H1 (cell line): ENCODE results near the gene KLK10. TPM values are rescaled to one million over a fixed set of nuclear protein-coding genes. Genes with fewer than 3 reads are reported as not detected.

Experiments
- CTCF ChIA-PET: fragments of 300-600 bp; sonication (Branson Sonifier 250); formaldehyde crosslinking; loops from one replicate; lab custom pipeline; 2021; ENCODE audit not compliant: partially characterized antibody; lab: Charles Lee
- POLR2A ChIA-PET: fragments of 300-600 bp; sonication (Branson Sonifier 250); formaldehyde crosslinking; loops from one replicate; lab custom pipeline; 2021; ENCODE audit warnings: inconsistent platforms; ENCODE audit not compliant: partially characterized antibody; lab: Charles Lee
- DNase-seq, 2 experiments: peaks; one replicate each; pipeline versions ENCODE4 v3.0.0 to v3.0.0-alpha.2; 2010 to 2022; ENCODE audit warnings: low spot score in 2 of 2, low read depth in 1 of 2, mixed read lengths in 1 of 2
- FAIRE-seq: peaks from 2 replicates; lab custom pipeline; 2011; peaks lifted over from hg19 to GRCh38; lab: Jason Lieb, UNC
- H2AFZ ChIP-seq: 2 replicates; pipeline ENCODE4 v1.8.1; 2012; ENCODE audit warnings: low read length, inconsistent platforms
- H2AK5ac ChIP-seq: 2 replicates; pipeline ENCODE4 v1.6.1; 2013; ENCODE audit warnings: low read depth, low read length
- H2BK120ac ChIP-seq: replicated peaks from 2 replicates; pipeline ENCODE3; 2013; ENCODE audit warnings: low read depth, low read length, inconsistent platforms
- H2BK12ac ChIP-seq: 2 replicates; pipeline ENCODE4 v1.6.1; 2013; ENCODE audit warnings: low read depth, low read length
- H2BK15ac ChIP-seq: 2 replicates; pipeline ENCODE4 v1.6.1; 2013; ENCODE audit warnings: low read length
- H2BK20ac ChIP-seq: 2 replicates; pipeline ENCODE4 v1.6.1; 2013; ENCODE audit warnings: low read length
- H2BK5ac ChIP-seq: 2 replicates; pipeline ENCODE4 v1.6.1; 2013; ENCODE audit warnings: low read depth, low read length
- H3K14ac ChIP-seq: 2 replicates; pipeline ENCODE4 v1.6.1; 2013; ENCODE audit warnings: inconsistent platforms; ENCODE audit not compliant: insufficient read length
- H3K18ac ChIP-seq: 2 replicates; pipeline ENCODE4 v1.6.1; 2013; ENCODE audit warnings: low read length; ENCODE audit errors: extremely low read depth
- H3K23ac ChIP-seq: 2 replicates; pipeline ENCODE4 v1.6.1; 2013; ENCODE audit warnings: inconsistent platforms; ENCODE audit not compliant: insufficient read length
- H3K23me2 ChIP-seq: 2 replicates; pipeline ENCODE4 v1.6.1; 2013; ENCODE audit warnings: low read depth, low read length
- H3K27ac ChIP-seq: 2 replicates; pipeline ENCODE4 v1.6.1; 2011; ENCODE audit warnings: low read depth, low read length, inconsistent platforms
- H3K27me3 ChIP-seq, 4 experiments: replicated peaks in 1 of 4; 1 replicate in 1 of 4; 2 replicates in 3 of 4; pipeline versions ENCODE4 v1.6.1 to v1.8.1; 2011 to 2013; ENCODE audit warnings: low read length in 3 of 4, mild to moderate bottlenecking in 3 of 4, inconsistent platforms in 2 of 4, mixed read lengths in 2 of 4, moderate library complexity in 1 of 4; ENCODE audit not compliant: control insufficient read depth in 3 of 4, insufficient read depth in 3 of 4; ENCODE audit errors: extremely low read depth in 1 of 4
- H3K36me3 ChIP-seq, 4 experiments: 2 replicates each; pipeline versions ENCODE4 v1.6.1 to v1.8.1; 2011 to 2013; ENCODE audit warnings: mild to moderate bottlenecking in 4 of 4, low read length in 3 of 4, moderate library complexity in 2 of 4, control low read depth in 1 of 4, inconsistent platforms in 1 of 4; ENCODE audit not compliant: insufficient read depth in 4 of 4, control insufficient read depth in 2 of 4
- H3K4ac ChIP-seq: replicated peaks from 2 replicates; pipeline ENCODE3; 2013; ENCODE audit warnings: low read length, low read depth, mixed read lengths, inconsistent platforms; ENCODE audit not compliant: insufficient read length
- H3K4me1 ChIP-seq, 4 experiments: replicated peaks in 1 of 4; 1 replicate in 1 of 4; 2 replicates in 3 of 4; pipeline versions ENCODE4 v1.6.1 to v1.8.1; 2011 to 2013; ENCODE audit warnings: low read length in 3 of 4, inconsistent platforms in 2 of 4, mixed read lengths in 1 of 4; ENCODE audit not compliant: insufficient read depth in 4 of 4, control insufficient read depth in 3 of 4
- H3K4me2 ChIP-seq, 2 experiments: 2 replicates each; pipeline versions ENCODE4 v1.6.1 to v1.8.1; 2011 to 2013; ENCODE audit warnings: low read depth in 2 of 2, low read length in 2 of 2, control low read depth in 1 of 2, inconsistent platforms in 1 of 2, mild to moderate bottlenecking in 1 of 2; ENCODE audit not compliant: insufficient read depth in 1 of 2
- H3K4me3 ChIP-seq, 4 experiments: fragments of 200-600, 300-600 bp in 1 of 4; sonication (generic), shearing (Covaris generic), sonication (Bioruptor Twin) in 1 of 4; 2 replicates each; pipeline versions ENCODE4 v1.5.1 to v1.8.1; 2011 to 2016; ENCODE audit warnings: low read length in 4 of 4, low read depth in 3 of 4, control low read depth in 2 of 4, inconsistent platforms in 2 of 4, mild to moderate bottlenecking in 2 of 4, mixed read lengths in 1 of 4, moderate library complexity in 1 of 4; ENCODE audit not compliant: insufficient read depth in 2 of 4; ENCODE audit errors: extremely low read depth in 1 of 4
- H3K56ac ChIP-seq: replicated peaks from 2 replicates; pipeline ENCODE3; 2013; ENCODE audit warnings: low read depth, mild to moderate bottlenecking, mixed read lengths, low read length, inconsistent platforms; ENCODE audit not compliant: insufficient read length
- H3K79me1 ChIP-seq: 2 replicates; pipeline ENCODE4 v1.6.1; 2013; ENCODE audit warnings: low read depth, low read length, control low read depth
- H3K79me2 ChIP-seq, 2 experiments: 2 replicates each; pipeline versions ENCODE4 v1.6.1 to v1.8.1; 2012 to 2013; ENCODE audit warnings: low read length in 2 of 2, mild to moderate bottlenecking in 2 of 2, inconsistent platforms in 1 of 2; ENCODE audit not compliant: insufficient read depth in 2 of 2, control insufficient read depth in 1 of 2
- H3K9ac ChIP-seq, 4 experiments: replicated peaks in 1 of 4; 1 replicate in 1 of 4; 2 replicates in 3 of 4; pipeline versions ENCODE4 v1.6.1 to v1.8.1; 2011 to 2013; ENCODE audit warnings: low read depth in 3 of 4, low read length in 3 of 4, control low read depth in 2 of 4, mild to moderate bottlenecking in 2 of 4, moderate library complexity in 2 of 4, inconsistent platforms in 1 of 4; ENCODE audit errors: extremely low read depth in 1 of 4
- H3K9me3 ChIP-seq, 2 experiments: 2 replicates each; pipeline versions ENCODE4 v1.6.1 to v1.8.1; 2012 to 2013; ENCODE audit warnings: mild to moderate bottlenecking in 2 of 2, moderate library complexity in 2 of 2, control low read depth in 1 of 2, inconsistent platforms in 1 of 2, low read depth in 1 of 2, low read length in 1 of 2, mixed read lengths in 1 of 2; ENCODE audit not compliant: insufficient read depth in 2 of 2
- H4K20me1 ChIP-seq, 2 experiments: replicated peaks in 1 of 2; 2 replicates each; pipeline versions ENCODE3 to v1.8.1; 2011 to 2013; ENCODE audit warnings: inconsistent platforms in 2 of 2, low read length in 2 of 2, mild to moderate bottlenecking in 1 of 2; ENCODE audit not compliant: insufficient read depth in 2 of 2, control insufficient read depth in 1 of 2
- H4K5ac ChIP-seq: 2 replicates; pipeline ENCODE4 v1.6.1; 2013; ENCODE audit warnings: low read length, low read depth, mixed read lengths, inconsistent platforms; ENCODE audit not compliant: insufficient read length
- H4K8ac ChIP-seq: 2 replicates; pipeline ENCODE4 v1.8.0; 2013; ENCODE audit warnings: mild to moderate bottlenecking, moderate library complexity, low read length, inconsistent platforms; ENCODE audit not compliant: insufficient read depth; ENCODE audit errors: extremely low read depth
- H4K91ac ChIP-seq: replicated peaks from 2 replicates; pipeline ENCODE3; 2013; ENCODE audit warnings: low read length, mixed read lengths, inconsistent platforms; ENCODE audit not compliant: insufficient read length
- CHD1 ChIP-seq: IDR thresholded peaks from 2 replicates; pipeline ENCODE4 v1.6.1; 2012; ENCODE audit warnings: low read depth, low read length, improper control_type of control experiment
- CREB1 ChIP-seq: IDR thresholded peaks from 2 replicates; pipeline ENCODE4 v1.6.1; 2012; ENCODE audit warnings: inconsistent platforms
- EZH2 ChIP-seq: fragments of 200-600 bp; sonication (generic); IDR thresholded peaks from 2 replicates; pipeline ENCODE4 v1.7.1; 2012; ENCODE audit warnings: low read depth, mild to moderate bottlenecking, moderate library complexity, low read length, inconsistent platforms; ENCODE audit not compliant: severe bottlenecking
- GTF2F1 ChIP-seq: IDR thresholded peaks from 2 replicates; pipeline ENCODE4 v1.6.1; 2012; ENCODE audit warnings: low read depth, low read length, improper control_type of control experiment, borderline replicate concordance
- HDAC2 ChIP-seq, 2 experiments: fragments of 300-600 bp in 1 of 2; sonication (generic) in 1 of 2; IDR thresholded peaks; 2 replicates each; pipeline ENCODE4 v1.6.1; 2011 to 2012; ENCODE audit warnings: low read depth in 2 of 2, low read length in 2 of 2, mild to moderate bottlenecking in 2 of 2, moderate library complexity in 2 of 2, borderline replicate concordance in 1 of 2, inconsistent platforms in 1 of 2
- KDM4A ChIP-seq: IDR thresholded peaks from one replicate; pipeline ENCODE4 v1.7.1; 2012; ENCODE audit warnings: low read depth, mild to moderate bottlenecking, moderate library complexity, low read length, inconsistent platforms; ENCODE audit not compliant: severe bottlenecking
- SIRT6 ChIP-seq: IDR thresholded peaks from one replicate; pipeline ENCODE4 v1.7.1; 2012; ENCODE audit warnings: low read length, inconsistent platforms
- SIX5 ChIP-seq: IDR thresholded peaks from 2 replicates; pipeline ENCODE4 v1.6.1; 2011; ENCODE audit warnings: mild to moderate bottlenecking, low read depth, low read length
- SP2 ChIP-seq: IDR thresholded peaks from 2 replicates; pipeline ENCODE4 v1.6.1; 2012; ENCODE audit warnings: mild to moderate bottlenecking, low read length, inconsistent platforms
- TAF1 ChIP-seq: IDR thresholded peaks from 2 replicates; pipeline ENCODE4 v1.6.1; 2011; ENCODE audit warnings: mild to moderate bottlenecking, low read depth, low read length
- TAF7 ChIP-seq: optimal IDR thresholded peaks from 2 replicates; pipeline ENCODE3; 2011; ENCODE audit warnings: low read depth, mild to moderate bottlenecking, inconsistent platforms, low read length, moderate library complexity, borderline replicate concordance
- TBP ChIP-seq: IDR thresholded peaks from 2 replicates; pipeline ENCODE4 v1.6.1; 2011; ENCODE audit warnings: low read depth, low read length, improper control_type of control experiment
- WGBS, 2 experiments: shearing (Covaris generic) in 1 of 2; methylation state at CpG; one replicate each; pipeline versions ENCODE4 v1.1.6 to v1.1.7; 2013 to 2015; ENCODE audit warnings: low lambda C conversion rate in 2 of 2, mixed read lengths in 2 of 2, inconsistent platforms in 1 of 2, low coverage in 1 of 2, missing lambda C conversion rate in 1 of 2; ENCODE audit not compliant: insufficient replicate concordance in 2 of 2, insufficient coverage in 1 of 2, insufficient read length in 1 of 2; ENCODE audit errors: extremely low coverage in 1 of 2, missing lambda C conversion rate in 1 of 2; 5-methylcytosine and 5-hydroxymethylcytosine counted together
- polyA plus RNA-seq, 7 experiments: library from polyadenylated mRNA; depleted of rRNA in 3 of 7; stranded (reverse) in 5 of 7; unstranded in 2 of 7; fragments of >200 nt in 5 of 7; fragments of 200-250 nt in 2 of 7; gene quantifications; 1 replicate in 5 of 7; 2 replicates in 1 of 7; 4 replicates in 1 of 7; pipeline versions ENCODE4 v1.2.1 to v1.2.3, GENCODE V29; 2011 to 2013; ENCODE audit warnings: missing spikeins in 2 of 7, mixed read lengths in 2 of 7
- total RNA-seq: library from RNA; stranded (reverse); fragmentation: NEBNext Ultra II Directional; extraction: Animal tissue kit (Norgen Biotek cat#: 25700); gene quantifications from 2 replicates; pipeline ENCODE4 v1.2.1, GENCODE V29; 2021

KLK10 gene
- total and polyA plus RNA-seq, 2 of the 8 experiments (the other 6 are each of a cell fraction or from before 2014, with no cell fraction given), result 4.8 to 9.7 TPM

GRCh38 chr19:51006406-51006805 lies 13.1 kb downstream of the KLK10 start:
- Histone ChIP-seq H3K4me1 (peaks cover 0 to 9% (median 2%) of the 10 kb centered on the region in 4 experiments; a peak in 4 of 7 replicates), H3K23ac (no peak overlapping the region), H3K27me3 (no peaks in the 10 kb centered on the region), H3K9ac (no peak overlapping the region), H3K27ac (no peak overlapping the region), H3K36me3 (no peaks in the 10 kb centered on the region), H2AK5ac (no peak overlapping the region), H2BK12ac (no peak overlapping the region), H3K23me2 (no peaks in the 10 kb centered on the region), H3K4ac (no peak overlapping the region), H3K18ac (no peak overlapping the region), H3K9me3 (no peaks in the 10 kb centered on the region), H2BK15ac (no peak overlapping the region), H4K8ac (no peak overlapping the region; the same call in 1 of the 2 replicates), H4K91ac (no peak overlapping the region), H2BK20ac (no peak overlapping the region), H3K14ac (no peak overlapping the region), H3K79me1 (no peaks in the 10 kb centered on the region), H3K56ac (no peak overlapping the region), H3K4me2 (no peak overlapping the region), H4K20me1 (no peaks in the 10 kb centered on the region), H2BK5ac (no peak overlapping the region), H3K4me3 (no peak overlapping the region), H3K79me2 (no peaks in the 10 kb centered on the region), H2BK120ac (no peak overlapping the region), H2AFZ (no peak overlapping the region)
- no peak for FAIRE-seq
- DNase-seq, result no peak
- CTCF ChIA-PET, result interaction anchor here (1.3 kb wide), 1 partner anchor 11 kb away, joined by 6 read pairs; no protein-coding TSS in a partner anchor
- POLR2A ChIA-PET, result no interaction called here
- WGBS, 2 experiments, result 78% methylated on average over 8 of the region's 8 CpGs; no CpG with 5 or more reads in 1 of the 2 experiments
- TF ChIP-seq SP2 (no peak), CREB1 (no peak), SIX5 (no peak), SIRT6 (no peak), CHD1 (no peak), TAF1 (no peak), KDM4A (no peak), TAF7 (no peak), TBP (no peak), GTF2F1 (no peak), HDAC2 (IDR thresholded peaks at IDR 0.05; ENCODE audit: borderline replicate concordance in 1 of 2, low read depth in 2 of 2, low read length in 2 of 2) (no peak), EZH2 (no peak)
- TF ChIP-seq, all 59 proteins: peak for 0
- H4K5ac ChIP-seq, result no peak overlapping the region
